ENCODE data around the gene JSRP1. TPM values are rescaled to one million over a fixed set of nuclear protein-coding genes. Genes with fewer than 3 reads are reported as not detected.

Gene JSRP1
- total and polyA plus RNA-seq, 2 of the 8 experiments (the other 6 are each of a cell fraction or from before 2014, with no cell fraction given) = 0.24 to 0.56 TPM

- TF ChIP-seq CHD7 (IDR thresholded peaks at IDR 0.05; ENCODE audit: insufficient replicate concordance, low read length) = no peak
- no peak for TF ChIP-seq EP300 (IDR thresholded peaks at IDR 0.05; ENCODE audit: borderline replicate concordance in 1 of 2, low read depth in 2 of 2, low read length in 2 of 2)
- TF ChIP-seq BRCA1 (IDR thresholded peaks at IDR 0.05; ENCODE audit: low read depth, low read length) = no peak
- no peak for TF ChIP-seq RFX5 (IDR thresholded peaks at IDR 0.05; ENCODE audit: borderline replicate concordance, low read depth, low read length)
- no peak for TF ChIP-seq HDAC2 (IDR thresholded peaks at IDR 0.05; ENCODE audit: borderline replicate concordance in 1 of 2, low read depth in 2 of 2, low read length in 2 of 2)
- no peak for TF ChIP-seq EGR1 (IDR thresholded peaks at IDR 0.05; ENCODE audit: borderline replicate concordance, low read depth, low read length)
- TF ChIP-seq CBX5 (IDR thresholded peaks at IDR 0.05; ENCODE audit: low read depth, low read length) = no peak
- no peak for TF ChIP-seq KDM5A (IDR thresholded peaks at IDR 0.05; ENCODE audit: low read length)
- no peak for TF ChIP-seq CTBP2 (IDR thresholded peaks at IDR 0.05; ENCODE audit: borderline replicate concordance, insufficient read depth, insufficient read length, low read length)
- no peak for TF ChIP-seq TAF7 (optimal IDR thresholded peaks at IDR 0.05; ENCODE audit: borderline replicate concordance, low read depth, low read length)
- no peak for TF ChIP-seq SIRT6 (IDR thresholded peaks at IDR 0.05; ENCODE audit: low read length)
Measured at GRCh38 chr19:2291185-2291751, 35.1 kb upstream of the JSRP1 start (continued).
